CD4-positive, alpha-beta memory T cell (primary cell): Measurements from ENCODE around the gene AGBL4. TPM values are rescaled to one million over a fixed set of nuclear protein-coding genes. Genes with fewer than 3 reads are reported as not detected.
"Not testable (repeated sequence)": the region's sequence is repeated elsewhere in the genome, so short reads cannot be mapped to it uniquely, and the experiment has no call there.

Experiments
- CTCF ChIA-PET: fragments of 350-600 bp; sonication (Branson Sonifier 250); formaldehyde crosslinking; loops from one replicate; lab custom pipeline; 2021; ENCODE audit warnings: inconsistent platforms; ENCODE audit not compliant: partially characterized antibody; lab: Charles Lee
- POLR2A ChIA-PET: fragments of 350-600 bp; sonication (Branson Sonifier 250); formaldehyde crosslinking; loops from one replicate; lab custom pipeline; 2021; ENCODE audit not compliant: partially characterized antibody; lab: Charles Lee
- DNase-seq, 5 donors: peaks; one replicate each; pipeline versions ENCODE4 v3.0.0 to v3.0.0-alpha.2; 2020 to 2022; ENCODE audit warnings: mixed read lengths in 1 of 5
- H3K27ac ChIP-seq: one replicate; pipeline ENCODE4 v1.7.0; 2013; ENCODE audit warnings: low read depth, low read length
- H3K27me3 ChIP-seq: 2 replicates; pipeline ENCODE4 v1.7.0; 2013; ENCODE audit warnings: mild to moderate bottlenecking, low read length, moderate library complexity; ENCODE audit not compliant: insufficient read depth
- H3K36me3 ChIP-seq: 2 replicates; pipeline ENCODE4 v1.7.0; 2013; ENCODE audit warnings: mild to moderate bottlenecking, low read length, moderate library complexity; ENCODE audit not compliant: insufficient read depth
- H3K4me1 ChIP-seq: 2 replicates; pipeline ENCODE4 v1.7.0; 2013; ENCODE audit warnings: mild to moderate bottlenecking, low read length, moderate library complexity; ENCODE audit not compliant: insufficient read depth
- H3K4me3 ChIP-seq, 2 donors: one replicate each; pipeline ENCODE4 v1.7.0; 2013; ENCODE audit warnings: low read length in 2 of 2, mild to moderate bottlenecking in 1 of 2
- H3K9me3 ChIP-seq, 2 donors: one replicate each; pipeline ENCODE4 v1.7.0; 2013; ENCODE audit warnings: low read length in 2 of 2, control low read depth in 1 of 2; ENCODE audit not compliant: control insufficient read depth in 1 of 2
- H3K27ac Mint-ChIP-seq, 7 donors: one replicate each; pipeline ENCODE4 v1.8.0; 2020 to 2021; ENCODE audit warnings: mixed read lengths in 7 of 7, mild to moderate bottlenecking in 6 of 7, inconsistent platforms in 3 of 7, moderate library complexity in 3 of 7
- H3K27me3 Mint-ChIP-seq, 2 donors: one replicate each; pipeline ENCODE4 v1.8.0; 2020 to 2021; ENCODE audit warnings: mixed read lengths in 2 of 2
- H3K36me3 Mint-ChIP-seq, 2 donors: one replicate each; pipeline ENCODE4 v1.8.0; 2020 to 2021; ENCODE audit warnings: mixed read lengths in 2 of 2, inconsistent platforms in 1 of 2, mild to moderate bottlenecking in 1 of 2
- H3K4me1 Mint-ChIP-seq, 4 donors: one replicate each; pipeline ENCODE4 v1.8.0; 2020 to 2021; ENCODE audit warnings: mixed read lengths in 4 of 4, mild to moderate bottlenecking in 1 of 4
- H3K4me3 Mint-ChIP-seq, 8 donors: one replicate each; pipeline ENCODE4 v1.8.0; 2020 to 2021; ENCODE audit warnings: mixed read lengths in 8 of 8, mild to moderate bottlenecking in 7 of 8, moderate library complexity in 6 of 8, inconsistent platforms in 3 of 8
- H3K9me3 Mint-ChIP-seq, 8 donors: one replicate each; pipeline ENCODE4 v1.8.0; 2020 to 2021; ENCODE audit warnings: mixed read lengths in 8 of 8, mild to moderate bottlenecking in 5 of 8, inconsistent platforms in 3 of 8, moderate library complexity in 1 of 8
- intact Hi-C: fragments of 100-400 bp; cut with micrococcal nuclease; formaldehyde crosslinking; loops from one replicate; pipeline ENCODE4 v1.15.1; 2023
- polyA plus RNA-seq, 2 donors: library from polyadenylated mRNA; unstranded; fragments of 300-500 nt; fragmentation: Illumina TruSeq; gene quantifications; one replicate each; pipeline ENCODE4 v1.2.3, GENCODE V29; 2021
- total RNA-seq, 2 experiments: library from RNA; stranded (reverse); gene quantifications; one replicate each; pipeline ENCODE4 v1.2.3, GENCODE V29; 2021

Gene AGBL4
- total and polyA plus RNA-seq, 4 experiments from 2014 or later = not detected

DNA sequence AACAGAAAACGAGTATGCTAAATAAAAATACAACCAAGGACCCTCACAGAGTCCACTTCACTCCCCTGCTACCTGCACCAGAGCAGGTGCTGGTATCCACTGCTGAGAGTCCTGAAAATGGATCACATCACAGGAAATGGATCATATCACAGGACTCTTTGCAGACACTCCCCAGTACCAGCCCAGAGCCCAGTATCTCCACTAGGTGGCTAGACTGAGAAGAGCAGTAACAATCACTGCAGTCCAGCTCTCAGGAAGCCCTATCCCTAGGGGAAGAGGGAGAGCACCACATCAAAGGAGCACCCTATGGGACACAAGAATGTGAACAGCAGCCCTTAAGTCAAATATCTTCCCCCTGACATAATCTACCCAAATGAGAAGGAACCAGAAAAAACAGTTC lies 28.0 kb downstream of the AGBL4 start:
- ChIA-PET POLR2A (no interaction called here), CTCF (no interaction called here)
- peaks cover 5 to 47% (median 27%) of the 10 kb centered on the region in 8 donors for H3K9me3 Mint-ChIP-seq
- no peak overlapping the region for H3K27ac Mint-ChIP-seq
- Histone ChIP-seq H3K4me1 (no peaks in the 10 kb centered on the region), H3K27me3 (no peaks in the 10 kb centered on the region), H3K4me3 (no peak overlapping the region), H3K27ac (no peak overlapping the region), H3K9me3 (no peaks in the 10 kb centered on the region), H3K36me3 (no peaks in the 10 kb centered on the region)
- no peaks in the 10 kb centered on the region for H3K36me3 Mint-ChIP-seq
- H3K4me1 Mint-ChIP-seq = no peaks in the 10 kb centered on the region
- H3K4me3 Mint-ChIP-seq = no peak overlapping the region
- H3K27me3 Mint-ChIP-seq = peaks cover 0 to 3% of the 10 kb centered on the region in 2 donors
- no peak for DNase-seq
- intact Hi-C loops = no loop called here

DNA sequence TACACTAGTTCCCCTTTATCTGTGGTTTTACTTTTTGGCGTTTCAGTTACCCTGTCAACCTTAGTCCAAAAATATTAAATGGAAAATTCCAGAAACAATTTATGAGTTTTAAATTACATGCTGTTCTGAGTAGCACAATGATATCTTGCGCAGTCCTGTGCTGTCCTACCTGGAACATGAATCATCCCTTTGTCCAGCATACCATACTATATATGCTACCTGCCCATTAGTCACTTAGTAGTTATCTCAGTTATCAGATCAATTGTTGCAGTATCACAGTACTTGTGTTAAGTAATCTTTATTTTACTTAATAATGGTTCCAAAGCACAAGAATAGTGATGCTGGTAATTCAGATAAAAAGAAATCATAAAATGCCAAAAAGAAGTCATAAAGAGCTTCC lies 52.7 kb downstream of the AGBL4 start:
- no peak overlapping the region for H3K4me3 Mint-ChIP-seq

DNA sequence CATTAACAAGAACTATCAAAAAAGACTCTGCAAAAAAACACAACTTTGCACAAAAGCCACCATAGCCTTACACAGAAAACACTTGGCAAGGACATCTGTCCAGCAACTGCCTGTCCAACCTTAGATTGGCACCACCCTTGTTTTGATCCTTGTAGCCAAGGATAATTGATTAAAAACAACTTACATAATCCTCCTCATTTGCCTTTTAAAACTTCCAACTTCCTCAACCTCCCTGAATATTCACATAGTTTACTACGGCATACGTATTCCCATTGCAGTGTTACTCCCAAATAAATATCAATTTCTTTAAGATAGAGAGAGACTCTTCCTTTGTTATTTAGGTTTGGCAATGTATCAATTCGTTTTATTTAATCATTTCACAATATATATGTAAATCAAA lies 72.4 kb downstream of the AGBL4 start:
- Histone ChIP-seq H3K4me3 (no peak overlapping the region), H3K9me3 (no peaks in the 10 kb centered on the region), H3K4me1 (no peaks in the 10 kb centered on the region), H3K36me3 (no peaks in the 10 kb centered on the region), H3K27me3 (no peaks in the 10 kb centered on the region), H3K27ac (no peak overlapping the region)
- H3K36me3 Mint-ChIP-seq = no peaks in the 10 kb centered on the region
- no peak overlapping the region for H3K4me3 Mint-ChIP-seq
- no peak overlapping the region for H3K27ac Mint-ChIP-seq
- POLR2A ChIA-PET = no interaction called here
- no peak for DNase-seq
- peaks cover 0 to 4% (median 0%) of the 10 kb centered on the region in 8 donors for H3K9me3 Mint-ChIP-seq
- CTCF ChIA-PET = no interaction called here
- H3K27me3 Mint-ChIP-seq = no peaks in the 10 kb centered on the region
- no peaks in the 10 kb centered on the region for H3K4me1 Mint-ChIP-seq
- intact Hi-C loops = no loop called here

More for the DNA sequence above, 52.7 kb downstream of the AGBL4 start:
- H3K4me1 ChIP-seq = no peaks in the 10 kb centered on the region
- intact Hi-C loops = no loop called here
- DNase-seq = no peak
- Mint-ChIP-seq H3K9me3 (peaks cover 0 to 5% (median 0%) of the 10 kb centered on the region in 8 donors), H3K36me3 (no peaks in the 10 kb centered on the region), H3K4me1 (no peaks in the 10 kb centered on the region), H3K27ac (no peak overlapping the region), H3K27me3 (no peaks in the 10 kb centered on the region)
- ChIA-PET CTCF (no interaction called here), POLR2A (no interaction called here)
- no peaks in the 10 kb centered on the region for H3K9me3 ChIP-seq
- H3K4me3 ChIP-seq = no peak overlapping the region
- H3K27ac ChIP-seq = no peak overlapping the region
- H3K36me3 ChIP-seq = no peaks in the 10 kb centered on the region
- no peaks in the 10 kb centered on the region for H3K27me3 ChIP-seq

DNA sequence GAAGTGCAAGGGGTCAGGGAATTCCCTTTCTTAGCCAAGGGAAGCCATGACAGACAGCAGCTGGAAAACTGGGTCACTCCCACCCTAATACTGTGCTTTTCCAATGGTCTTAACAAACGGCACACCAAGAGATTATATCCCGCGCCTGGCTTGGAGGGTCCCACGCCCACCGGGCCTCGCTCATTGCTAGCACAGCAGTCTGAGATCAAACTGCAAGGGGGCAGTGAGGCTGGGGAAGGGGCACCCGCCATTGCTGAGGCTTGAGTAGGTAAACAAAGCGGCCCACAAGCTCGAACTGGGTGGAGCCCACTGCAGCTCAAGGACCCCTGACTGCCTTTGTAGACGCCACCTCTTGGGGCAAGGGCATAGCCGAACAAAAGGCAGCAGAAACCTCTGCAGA lies 108.5 kb downstream of the AGBL4 start:
- H3K9me3 Mint-ChIP-seq = peaks cover 1 to 18% (median 7%) of the 10 kb centered on the region in 8 donors
- DNase-seq, H3K4me1 Mint-ChIP-seq, H3K36me3 ChIP-seq, CTCF ChIA-PET, intact Hi-C loops, H3K36me3 Mint-ChIP-seq, H3K4me1 ChIP-seq, H3K27ac ChIP-seq, H3K9me3 ChIP-seq, H3K27me3 Mint-ChIP-seq, H3K4me3 Mint-ChIP-seq, POLR2A ChIA-PET, H3K4me3 ChIP-seq, H3K27me3 ChIP-seq, H3K27ac Mint-ChIP-seq: not testable (repeated sequence)

DNA sequence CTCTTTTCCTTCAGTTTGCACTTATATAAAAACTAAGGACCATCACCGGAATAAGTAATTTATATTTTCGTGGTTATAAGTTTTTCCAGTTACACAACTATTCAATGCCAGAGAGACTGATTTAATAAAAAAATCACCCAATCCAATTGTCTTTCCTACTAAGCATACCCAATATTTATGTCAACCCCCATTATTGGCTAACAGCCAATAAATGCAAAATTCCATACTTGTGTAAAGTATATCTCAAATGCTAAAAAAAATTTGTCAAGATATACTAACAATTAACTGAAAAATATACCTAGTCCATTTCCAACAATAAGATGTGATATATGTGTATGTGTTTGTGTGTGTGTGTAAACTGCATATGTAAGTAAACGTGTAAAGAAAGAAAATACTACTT lies 117.4 kb downstream of the AGBL4 start:
- intact Hi-C loops = no loop called here
- no peak for DNase-seq
- H3K27ac Mint-ChIP-seq = no peak overlapping the region
- H3K4me3 Mint-ChIP-seq = no peak overlapping the region
- H3K36me3 ChIP-seq = no peaks in the 10 kb centered on the region
- ChIA-PET CTCF (no interaction called here), POLR2A (no interaction called here)
- H3K27me3 ChIP-seq = no peaks in the 10 kb centered on the region
- no peaks in the 10 kb centered on the region for H3K4me1 ChIP-seq
- H3K9me3 ChIP-seq = no peaks in the 10 kb centered on the region
- no peak overlapping the region for H3K4me3 ChIP-seq
- H3K36me3 Mint-ChIP-seq = no peaks in the 10 kb centered on the region
- no peaks in the 10 kb centered on the region for H3K4me1 Mint-ChIP-seq
- no peak overlapping the region for H3K27ac ChIP-seq
- no peaks in the 10 kb centered on the region for H3K27me3 Mint-ChIP-seq
- H3K9me3 Mint-ChIP-seq = peaks cover 0 to 3% (median 1%) of the 10 kb centered on the region in 8 donors

DNA sequence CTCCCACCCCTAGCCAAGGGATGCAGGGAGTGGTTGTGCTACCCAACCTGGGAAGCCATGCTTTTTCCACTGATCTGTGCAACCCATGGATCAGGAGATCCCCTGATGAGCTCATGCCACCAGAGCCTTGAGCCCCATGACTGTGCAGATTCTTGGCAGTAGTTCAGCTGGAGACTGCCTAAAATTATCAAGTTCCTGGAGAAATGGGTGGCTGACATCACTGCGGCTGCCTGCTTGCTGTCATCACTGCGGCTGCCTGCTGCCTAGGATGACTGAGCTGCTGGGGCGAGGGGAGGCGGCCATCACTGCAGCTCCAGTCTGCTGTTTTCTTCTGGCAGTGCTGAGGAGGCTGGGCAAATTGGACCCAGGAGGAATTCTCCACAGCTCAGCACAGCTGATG lies 159.2 kb downstream of the AGBL4 start:
- ChIA-PET CTCF (no interaction called here), POLR2A (no interaction called here)
- DNase-seq = no peak
- Mint-ChIP-seq H3K27ac (no peak overlapping the region), H3K36me3 (no peaks in the 10 kb centered on the region), H3K27me3 (no peaks in the 10 kb centered on the region), H3K9me3 (peaks cover 3 to 19% (median 6%) of the 10 kb centered on the region in 8 donors), H3K4me1 (no peaks in the 10 kb centered on the region), H3K4me3 (no peak overlapping the region)
- Histone ChIP-seq H3K9me3 (no peaks in the 10 kb centered on the region), H3K27me3 (no peaks in the 10 kb centered on the region), H3K36me3 (no peaks in the 10 kb centered on the region), H3K4me3 (no peak overlapping the region), H3K27ac (no peak overlapping the region), H3K4me1 (no peaks in the 10 kb centered on the region)
- intact Hi-C loops = no loop called here

DNA sequence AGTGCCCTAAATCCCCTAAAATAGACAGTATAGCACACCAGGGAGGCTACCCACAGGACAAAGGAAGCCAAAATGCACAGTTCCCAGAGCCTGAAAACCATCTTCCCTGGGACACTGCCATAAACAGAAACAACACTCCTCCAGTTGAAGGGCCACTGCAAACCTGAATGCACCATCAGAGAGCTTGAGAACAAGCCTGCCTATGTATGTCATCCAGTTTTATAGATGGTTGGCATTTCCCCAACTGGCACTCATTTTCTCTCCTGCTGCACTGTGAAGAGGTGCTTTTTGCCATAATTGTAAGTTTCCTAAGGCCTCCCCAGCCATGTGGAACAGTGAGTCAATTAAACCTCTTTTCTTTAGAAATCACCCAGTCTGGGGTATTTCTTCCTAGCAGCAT lies 169.0 kb downstream of the AGBL4 start:
- Mint-ChIP-seq H3K9me3 (peaks cover 0 to 4% (median 1%) of the 10 kb centered on the region in 8 donors), H3K27me3 (no peaks in the 10 kb centered on the region), H3K36me3 (no peaks in the 10 kb centered on the region), H3K27ac (no peak overlapping the region), H3K4me3 (no peak overlapping the region), H3K4me1 (no peaks in the 10 kb centered on the region)
- POLR2A ChIA-PET = no interaction called here
- intact Hi-C loops = no loop called here
- H3K27me3 ChIP-seq = no peaks in the 10 kb centered on the region
- no peaks in the 10 kb centered on the region for H3K36me3 ChIP-seq
- H3K9me3 ChIP-seq = no peaks in the 10 kb centered on the region
- no peak overlapping the region for H3K27ac ChIP-seq
- no peak overlapping the region for H3K4me3 ChIP-seq
- CTCF ChIA-PET = no interaction called here
- no peaks in the 10 kb centered on the region for H3K4me1 ChIP-seq
- DNase-seq = no peak

DNA sequence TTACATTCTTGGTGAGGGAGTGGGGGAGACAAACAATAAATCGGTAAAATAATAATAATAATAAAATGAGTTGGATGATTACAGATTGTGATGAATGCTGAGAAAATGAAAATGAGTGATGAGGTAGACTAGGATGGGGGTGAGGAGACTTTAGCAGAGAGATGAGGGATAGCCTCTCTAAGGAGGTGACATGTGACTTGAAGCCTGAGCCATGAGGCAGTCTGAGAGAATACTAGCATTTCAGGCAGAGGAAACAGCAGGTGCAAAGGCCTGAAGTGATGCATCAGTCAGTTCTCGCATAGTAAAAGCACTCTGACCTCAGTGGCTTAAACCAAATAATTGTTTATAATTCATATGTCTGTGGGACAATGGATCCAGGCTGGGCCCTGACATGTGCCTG lies 181.2 kb downstream of the AGBL4 start:
- Histone ChIP-seq H3K9me3 (peaks cover 0 to 11% of the 10 kb centered on the region in 2 donors), H3K36me3 (no peaks in the 10 kb centered on the region), H3K27ac (no peak overlapping the region), H3K4me1 (no peaks in the 10 kb centered on the region), H3K4me3 (no peak overlapping the region), H3K27me3 (no peaks in the 10 kb centered on the region)
- ChIA-PET CTCF (no interaction called here), POLR2A (no interaction called here)
- H3K36me3 Mint-ChIP-seq = no peaks in the 10 kb centered on the region
- H3K27ac Mint-ChIP-seq = no peak overlapping the region
- DNase-seq = no peak
- H3K9me3 Mint-ChIP-seq = peaks cover 6 to 60% (median 32%) of the 10 kb centered on the region in 8 donors
- H3K4me1 Mint-ChIP-seq = no peaks in the 10 kb centered on the region
- peaks cover 0 to 2% of the 10 kb centered on the region in 2 donors for H3K27me3 Mint-ChIP-seq
- no peak overlapping the region for H3K4me3 Mint-ChIP-seq
- intact Hi-C loops = no loop called here
